ENCODE data around the gene PDCD4. TPM values are rescaled to one million over a fixed set of nuclear protein-coding genes. Genes with fewer than 3 reads are reported as not detected.

Gene PDCD4
- total RNA-seq (10 to 100 TPM; 61.5 to 82.7 (median 76.2) TPM), polyA plus RNA-seq (39.8 TPM)
- long read RNA-seq, donor 1, transcript PDCD4-201 (12 exons, 3,602 nt), result major isoform, 39 of 51 reads
- long read RNA-seq, donor 1, partial matches to known transcripts, result 2 of 51 reads
- long read RNA-seq, donor 1, other reads (novel, unspliced or antisense), result 6 of 51 reads
- long read RNA-seq, donor 2, transcript PDCD4-201 (12 exons, 3,602 nt), result major isoform, 18 of 24 reads
- long read RNA-seq, donor 2, partial matches to known transcripts, result 0 of 24 reads
- long read RNA-seq, donor 2, other reads (novel, unspliced or antisense), result 6 of 24 reads
- long read RNA-seq, donor 3, transcript PDCD4-202 (13 exons, 3,697 nt), result minor isoform, 9 of 239 reads
- long read RNA-seq, donor 3, transcript PDCD4-201 (12 exons, 3,602 nt), result major isoform, 152 of 239 reads
- long read RNA-seq, donor 3, partial matches to known transcripts, result 19 of 239 reads
- long read RNA-seq, donor 3, other reads (novel, unspliced or antisense), result 59 of 239 reads
- long read RNA-seq, donor 4, transcript PDCD4-201 (12 exons, 3,602 nt), result major isoform, 19 of 24 reads
- long read RNA-seq, donor 4, partial matches to known transcripts, result 0 of 24 reads
- long read RNA-seq, donor 4, other reads (novel, unspliced or antisense), result 5 of 24 reads

DNA sequence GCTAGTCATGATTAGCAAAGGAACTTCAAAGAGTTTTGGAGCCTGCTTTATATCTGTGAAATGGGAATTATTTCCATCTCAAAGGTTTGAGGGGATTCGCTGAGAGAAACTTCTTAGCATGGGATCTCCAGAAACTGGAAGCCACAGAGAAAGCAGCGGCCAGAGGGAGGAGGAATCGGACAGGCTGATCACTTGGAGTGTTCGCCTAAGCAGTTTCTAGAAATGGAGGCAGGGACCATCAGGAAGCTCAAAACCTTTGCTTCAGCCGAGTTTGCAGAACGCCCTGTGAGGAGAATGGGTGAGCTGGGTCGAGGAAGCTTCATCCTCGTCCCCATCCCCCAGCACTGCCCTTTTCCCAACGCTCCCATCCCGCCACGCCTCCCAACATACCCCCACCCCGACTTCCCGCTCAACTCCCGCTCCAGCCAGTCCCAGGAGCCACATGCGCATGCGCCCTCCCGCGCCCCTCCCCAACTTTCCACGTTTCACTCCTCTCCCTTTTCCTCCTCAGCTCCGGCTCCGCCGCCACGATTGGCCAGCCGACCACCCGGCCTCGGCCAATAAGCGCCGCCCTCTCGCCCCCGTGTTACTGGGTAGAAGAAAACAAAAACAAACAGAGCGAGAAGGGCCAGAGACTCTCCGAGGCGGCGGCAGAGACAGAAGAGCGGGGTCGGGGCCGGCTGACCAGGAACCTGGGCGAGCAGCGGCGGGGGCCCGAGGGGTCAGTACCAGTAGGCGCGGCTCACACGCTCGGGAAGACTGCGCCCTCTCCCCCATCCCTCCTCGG is at the start of gene PDCD4:
PDCD4 (plus strand) TSS at position 631 of the 787 bp plus-strand sequence. CDS start 4,100 bp downstream, outside the sequence.
- Histone ChIP-seq H3K4me1 (ENCODE audit: control insufficient read depth, insufficient read depth, low read length) (peaks cover 6% of the 10 kb centered on the region), H3K27ac (ENCODE audit: low read length) (peak within 1 kb of the TSS; percentile 95), H3K4me3 (ENCODE audit: low read length) (peak within 1 kb of the TSS; percentile 89), H3K9me3 (ENCODE audit: control insufficient read depth, low read length) (no peaks in the 10 kb centered on the region), H3K27me3 (ENCODE audit: control insufficient read depth, insufficient read depth) (no peaks in the 10 kb centered on the region)
- DNase-seq (peak; percentile 100), ATAC-seq (peak; percentile 97)
- WGBS, result under 1% methylated on average over 47 of the region's 47 CpGs
- intact Hi-C loops (cut with DNase I), result loop anchor here in 3 of 4 donors (5.0 to 10.0 kb wide), 3 partner anchors 49 to 69 kb away; no protein-coding TSS in a partner anchor

GRCh38 chr10:110822035-110822711 is 49.6 kb upstream of the PDCD4 start:
- intact Hi-C loops (cut with DNase I), result loop anchor here in 1 of 4 donors (5.0 kb wide), 1 partner anchor 50 kb away; the partner anchor contains the start of gene PDCD4
- Histone ChIP-seq H3K9me3 (ENCODE audit: control insufficient read depth, low read length) (no peaks in the 10 kb centered on the region), H3K4me3 (ENCODE audit: low read length) (no peak overlapping the region), H3K27ac (ENCODE audit: low read length) (peak overlapping the region; percentile 96), H3K27me3 (ENCODE audit: control insufficient read depth, insufficient read depth) (no peaks in the 10 kb centered on the region), H3K4me1 (ENCODE audit: control insufficient read depth, insufficient read depth, low read length) (peaks cover 28% of the 10 kb centered on the region)
- 19% methylated on average over 4 of the region's 4 CpGs for WGBS
- no peak for DNase-seq
- ATAC-seq, result peak in 1 of 2 donors; percentile 35

DNA sequence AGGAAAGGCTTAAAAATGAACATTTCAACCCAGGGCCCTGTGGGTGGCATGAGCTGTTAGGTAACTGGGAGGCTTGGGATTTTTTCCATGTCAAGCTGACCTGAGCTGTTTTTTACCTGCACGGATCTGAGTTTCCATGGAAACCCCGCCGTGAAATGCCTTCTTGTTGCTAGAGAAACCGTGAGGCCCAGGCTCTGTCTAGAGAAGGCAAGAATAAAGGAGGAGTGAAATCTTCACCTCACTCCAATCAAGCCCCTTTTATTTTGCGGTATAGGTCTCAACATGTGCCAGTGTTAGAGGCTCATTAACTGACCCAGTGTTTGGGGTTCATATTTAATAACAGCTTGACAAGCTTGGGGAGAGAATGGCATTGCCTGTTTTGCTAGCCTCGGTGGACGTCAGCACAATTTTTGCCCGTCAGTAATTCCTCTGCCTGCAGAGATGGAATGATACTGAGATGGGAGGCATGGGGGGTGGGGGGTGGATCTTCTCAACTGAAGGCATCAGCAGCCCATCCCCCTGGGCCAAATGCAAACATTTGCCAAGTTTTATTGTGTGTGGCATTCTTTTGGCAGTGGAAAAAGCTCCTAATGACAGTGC is 48.9 kb upstream of the PDCD4 start:
- Histone ChIP-seq H3K4me1 (ENCODE audit: control insufficient read depth, insufficient read depth, low read length) (peaks cover 30% of the 10 kb centered on the region), H3K9me3 (ENCODE audit: control insufficient read depth, low read length) (no peaks in the 10 kb centered on the region), H3K27ac (ENCODE audit: low read length) (peak overlapping the region; percentile 96), H3K4me3 (ENCODE audit: low read length) (no peak overlapping the region), H3K27me3 (ENCODE audit: control insufficient read depth, insufficient read depth) (no peaks in the 10 kb centered on the region)
- ATAC-seq, result no peak
- DNase-seq, result no peak
- WGBS, result 66% methylated on average over 8 of the region's 8 CpGs
- intact Hi-C loops (cut with DNase I), result loop anchor here in 1 of 4 donors (5.0 kb wide), 1 partner anchor 49 kb away; the partner anchor contains the start of gene PDCD4

- H3K4me3 ChIP-seq (ENCODE audit: low read length), result no peak overlapping the region
- DNase-seq, result no peak
- H3K27me3 ChIP-seq (ENCODE audit: control insufficient read depth, insufficient read depth), result no peaks in the 10 kb centered on the region
- no peak for ATAC-seq
- intact Hi-C loops (cut with DNase I), result loop anchor here in 1 of 4 donors (5.0 kb wide), 1 partner anchor 48 kb away; the partner anchor contains the start of gene PDCD4
- WGBS, result 74% methylated on average over 1 of the region's 1 CpG
- no peaks in the 10 kb centered on the region for H3K9me3 ChIP-seq (ENCODE audit: control insufficient read depth, low read length)
- peaks cover 31% of the 10 kb centered on the region for H3K4me1 ChIP-seq (ENCODE audit: control insufficient read depth, insufficient read depth, low read length)
- no peak overlapping the region for H3K27ac ChIP-seq (ENCODE audit: low read length)
Observed at GRCh38 chr10:110824152-110824441, 47.6 kb upstream of the PDCD4 start.

DNA sequence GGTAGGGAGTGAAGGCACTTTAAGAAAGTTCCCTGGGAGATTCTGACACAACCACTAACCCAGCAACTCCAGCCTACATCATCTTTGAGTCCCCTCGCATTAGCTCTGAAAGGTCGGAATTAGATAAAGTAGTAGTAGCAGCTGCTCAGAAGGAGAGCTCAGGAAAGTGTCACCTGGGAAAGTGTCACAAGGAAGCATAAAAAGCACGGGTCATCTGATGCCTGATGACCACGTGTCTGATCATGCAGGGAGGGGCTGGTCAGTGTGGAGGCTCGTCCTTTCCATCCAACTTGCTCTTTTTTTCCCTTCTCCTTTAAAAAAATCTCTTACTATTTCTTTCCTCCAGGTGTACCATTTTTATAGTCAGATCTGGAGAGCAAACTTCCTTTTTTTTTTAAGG is 47.1 kb upstream of the PDCD4 start:
- ATAC-seq (no peak), DNase-seq (no peak)
- H3K4me3 ChIP-seq (ENCODE audit: low read length), result no peak overlapping the region
- intact Hi-C loops (cut with DNase I), result loop anchor here in 1 of 4 donors (5.0 kb wide), 1 partner anchor 48 kb away; the partner anchor contains the start of gene PDCD4
- peaks cover 29% of the 10 kb centered on the region for H3K4me1 ChIP-seq (ENCODE audit: control insufficient read depth, insufficient read depth, low read length)
- no peaks in the 10 kb centered on the region for H3K27me3 ChIP-seq (ENCODE audit: control insufficient read depth, insufficient read depth)
- H3K27ac ChIP-seq (ENCODE audit: low read length), result peak overlapping the region; percentile 37
- whole genome bisulfite sequencing, result 60% methylated on average over 5 of the region's 5 CpGs
- no peaks in the 10 kb centered on the region for H3K9me3 ChIP-seq (ENCODE audit: control insufficient read depth, low read length)

DNA sequence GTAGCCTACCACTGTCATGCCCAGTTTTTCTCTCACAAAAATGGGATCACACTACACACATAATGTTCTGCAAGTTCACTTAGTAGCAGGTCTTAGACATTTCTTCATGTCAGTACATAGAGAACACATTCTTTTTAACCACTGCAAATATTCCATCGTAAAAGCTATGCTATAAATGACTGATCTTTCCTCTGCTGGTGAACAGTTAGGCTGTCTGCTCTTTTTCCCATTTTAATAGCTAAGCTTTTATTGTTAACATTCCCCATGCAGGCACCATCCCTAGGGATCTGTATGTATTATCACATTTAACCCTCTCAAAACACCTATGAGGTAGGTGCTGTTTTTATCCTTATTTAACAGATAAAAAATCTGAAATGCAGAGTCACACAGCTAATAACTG is 46.2 kb upstream of the PDCD4 start:
- no peak for DNase-seq
- H3K9me3 ChIP-seq (ENCODE audit: control insufficient read depth, low read length), result no peaks in the 10 kb centered on the region
- H3K4me1 ChIP-seq (ENCODE audit: control insufficient read depth, insufficient read depth, low read length), result peaks cover 28% of the 10 kb centered on the region
- intact Hi-C loops (cut with DNase I), result no loop called here
- no peak for ATAC-seq
- no peak overlapping the region for H3K4me3 ChIP-seq (ENCODE audit: low read length)
- 89% methylated on average over 1 of the region's 1 CpG for WGBS
- H3K27ac ChIP-seq (ENCODE audit: low read length), result no peak overlapping the region
- no peaks in the 10 kb centered on the region for H3K27me3 ChIP-seq (ENCODE audit: control insufficient read depth, insufficient read depth)

DNA sequence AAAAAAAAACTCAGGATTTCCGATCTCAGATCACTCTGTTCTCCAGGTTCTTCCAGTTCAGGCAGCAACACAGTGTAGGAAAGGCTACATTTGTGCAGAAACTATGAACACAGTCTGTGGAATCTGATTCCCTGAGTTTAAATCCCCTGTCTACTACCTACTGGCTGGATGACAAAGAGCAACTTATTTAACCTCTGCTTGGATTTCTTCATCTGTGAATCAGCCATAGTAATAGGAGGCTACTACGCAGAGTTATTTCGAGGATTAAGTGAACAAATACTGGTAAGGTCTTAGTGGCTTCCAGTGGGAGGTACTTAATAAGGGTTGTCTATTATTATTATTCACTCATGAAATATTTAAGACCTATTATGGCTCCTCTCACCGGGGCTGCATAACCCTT is 44.3 kb upstream of the PDCD4 start:
- Histone ChIP-seq H3K4me1 (ENCODE audit: control insufficient read depth, insufficient read depth, low read length) (peaks cover 13% of the 10 kb centered on the region), H3K4me3 (ENCODE audit: low read length) (no peak overlapping the region), H3K9me3 (ENCODE audit: control insufficient read depth, low read length) (no peaks in the 10 kb centered on the region), H3K27ac (ENCODE audit: low read length) (peak overlapping the region; percentile 81), H3K27me3 (ENCODE audit: control insufficient read depth, insufficient read depth) (no peaks in the 10 kb centered on the region)
- WGBS, result 60% methylated on average over 4 of the region's 4 CpGs
- no peak for DNase-seq
- intact Hi-C loops (cut with DNase I), result no loop called here
- no peak for ATAC-seq

DNA sequence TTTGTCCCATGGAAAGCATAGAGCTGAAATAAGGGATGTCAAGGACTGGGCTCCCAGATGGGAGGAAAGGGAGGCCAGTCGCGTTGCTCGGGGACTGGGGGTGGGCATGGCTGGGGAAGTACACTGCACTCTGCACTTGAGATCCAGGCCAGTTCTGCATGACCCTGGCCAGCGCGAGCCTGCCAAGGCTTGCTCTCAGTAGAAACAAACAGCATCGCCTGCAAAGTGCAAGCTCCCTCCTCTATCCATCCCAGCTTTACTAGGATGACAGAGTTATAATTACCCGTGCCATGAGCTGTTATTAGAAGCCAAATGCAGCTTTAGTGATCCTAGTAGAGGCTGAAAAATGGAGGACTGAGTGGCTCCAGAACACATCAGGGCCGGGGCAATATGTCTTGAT is 43.9 kb upstream of the PDCD4 start:
- DNase-seq, result peak in 2 of 3 donors; percentile 74 to 78
- peak; percentile 51 to 78 for ATAC-seq
- H3K4me1 ChIP-seq (ENCODE audit: control insufficient read depth, insufficient read depth, low read length), result peaks cover 9% of the 10 kb centered on the region
- no peaks in the 10 kb centered on the region for H3K9me3 ChIP-seq (ENCODE audit: control insufficient read depth, low read length)
- 36% methylated on average over 8 of the region's 8 CpGs for WGBS
- intact Hi-C loops (cut with DNase I), result no loop called here
- H3K27ac ChIP-seq (ENCODE audit: low read length), result peak overlapping the region; percentile 81
- H3K27me3 ChIP-seq (ENCODE audit: control insufficient read depth, insufficient read depth), result no peaks in the 10 kb centered on the region
- no peak overlapping the region for H3K4me3 ChIP-seq (ENCODE audit: low read length)

DNA sequence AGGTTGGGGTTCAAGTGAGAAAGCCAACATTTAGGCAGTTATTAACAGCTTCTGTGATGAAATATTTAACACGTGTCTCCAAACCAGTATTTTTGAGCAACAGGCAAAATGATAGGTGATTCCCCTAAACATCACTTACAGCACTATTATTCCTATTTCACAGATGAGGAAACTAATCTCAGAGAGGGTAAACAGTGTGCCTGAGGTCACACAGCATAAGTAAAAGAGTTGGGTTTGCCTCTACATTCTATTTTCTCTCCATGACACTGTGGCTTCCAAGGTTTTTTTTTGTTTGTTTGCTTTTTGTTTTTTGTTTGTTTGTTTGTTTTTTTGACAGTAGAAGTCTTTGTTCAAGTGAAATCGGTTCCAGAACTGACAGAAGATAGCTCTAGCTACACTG is 43.2 kb upstream of the PDCD4 start:
- intact Hi-C loops (cut with DNase I), result no loop called here

More for the DNA sequence above, 43.2 kb upstream of the PDCD4 start:
- DNase-seq, result no peak
- WGBS, result 76% methylated on average over 2 of the region's 2 CpGs
- no peak for ATAC-seq
- H3K9me3 ChIP-seq (ENCODE audit: control insufficient read depth, low read length), result no peaks in the 10 kb centered on the region
- no peak overlapping the region for H3K4me3 ChIP-seq (ENCODE audit: low read length)
- H3K27ac ChIP-seq (ENCODE audit: low read length), result peak overlapping the region; percentile 81
- H3K4me1 ChIP-seq (ENCODE audit: control insufficient read depth, insufficient read depth, low read length), result peaks cover 9% of the 10 kb centered on the region
- no peaks in the 10 kb centered on the region for H3K27me3 ChIP-seq (ENCODE audit: control insufficient read depth, insufficient read depth)
